ENCODE results near the gene PDK1.

The PDK1 gene

DNA sequence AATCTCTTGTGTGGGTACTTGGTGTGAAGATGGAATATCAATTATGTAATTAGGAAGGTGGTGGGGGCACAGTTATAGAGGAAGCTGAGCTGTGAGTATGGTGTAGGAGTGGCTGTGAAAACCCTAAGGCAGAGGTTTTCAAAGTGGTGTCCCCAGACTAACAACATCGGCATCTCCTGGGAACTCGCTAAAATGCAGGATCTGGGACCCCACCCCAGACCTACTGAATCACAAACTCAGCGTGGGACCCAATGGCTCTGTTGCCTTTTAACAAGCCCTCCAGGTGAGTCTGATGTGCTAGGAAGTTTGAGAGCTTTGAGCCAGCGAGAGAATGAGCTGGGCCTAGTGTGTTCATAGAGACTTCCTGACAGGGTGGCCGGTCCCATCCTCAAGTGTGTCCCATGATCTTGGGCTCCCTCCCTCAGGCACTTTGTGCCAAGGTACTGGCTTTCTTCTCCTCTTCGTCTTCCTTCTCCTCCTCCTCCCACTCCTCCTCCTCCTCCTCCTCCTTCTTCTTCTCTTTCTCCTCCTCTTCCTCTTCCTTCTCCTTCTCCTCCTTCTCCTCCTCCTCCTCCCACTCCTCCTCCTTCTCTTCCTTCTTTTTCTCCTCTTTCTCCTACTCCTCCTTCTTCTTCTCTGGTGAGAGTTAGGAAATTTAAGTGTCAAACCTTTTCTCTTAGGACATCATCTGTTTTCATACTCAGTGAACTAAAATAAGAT is 86.6 kb downstream of the PDK1 start:
- Histone ChIP-seq H3K4me3 (no peak overlapping the region), H3K36me3 (no peaks in the 10 kb centered on the region), H3K27ac (no peak overlapping the region), H3K4me1 (no peaks in the 10 kb centered on the region), H3K27me3 (no peaks in the 10 kb centered on the region), H3K9me3 (no peaks in the 10 kb centered on the region)
- TF ChIP-seq, protein P1, sequence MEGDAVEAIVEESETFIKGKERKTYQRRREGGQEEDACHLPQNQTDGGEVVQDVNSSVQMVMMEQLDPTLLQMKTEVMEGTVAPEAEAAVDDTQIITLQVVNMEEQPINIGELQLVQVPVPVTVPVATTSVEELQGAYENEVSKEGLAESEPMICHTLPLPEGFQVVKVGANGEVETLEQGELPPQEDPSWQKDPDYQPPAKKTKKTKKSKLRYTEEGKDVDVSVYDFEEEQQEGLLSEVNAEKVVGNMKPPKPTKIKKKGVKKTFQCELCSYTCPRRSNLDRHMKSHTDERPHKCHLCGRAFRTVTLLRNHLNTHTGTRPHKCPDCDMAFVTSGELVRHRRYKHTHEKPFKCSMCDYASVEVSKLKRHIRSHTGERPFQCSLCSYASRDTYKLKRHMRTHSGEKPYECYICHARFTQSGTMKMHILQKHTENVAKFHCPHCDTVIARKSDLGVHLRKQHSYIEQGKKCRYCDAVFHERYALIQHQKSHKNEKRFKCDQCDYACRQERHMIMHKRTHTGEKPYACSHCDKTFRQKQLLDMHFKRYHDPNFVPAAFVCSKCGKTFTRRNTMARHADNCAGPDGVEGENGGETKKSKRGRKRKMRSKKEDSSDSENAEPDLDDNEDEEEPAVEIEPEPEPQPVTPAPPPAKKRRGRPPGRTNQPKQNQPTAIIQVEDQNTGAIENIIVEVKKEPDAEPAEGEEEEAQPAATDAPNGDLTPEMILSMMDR (IDR thresholded peaks at IDR 0.05) = no peak
- intact Hi-C loops (cut with DNase I; ENCODE audit: low total_unique reads) = no loop called here
- no peak for DNase-seq

DNA sequence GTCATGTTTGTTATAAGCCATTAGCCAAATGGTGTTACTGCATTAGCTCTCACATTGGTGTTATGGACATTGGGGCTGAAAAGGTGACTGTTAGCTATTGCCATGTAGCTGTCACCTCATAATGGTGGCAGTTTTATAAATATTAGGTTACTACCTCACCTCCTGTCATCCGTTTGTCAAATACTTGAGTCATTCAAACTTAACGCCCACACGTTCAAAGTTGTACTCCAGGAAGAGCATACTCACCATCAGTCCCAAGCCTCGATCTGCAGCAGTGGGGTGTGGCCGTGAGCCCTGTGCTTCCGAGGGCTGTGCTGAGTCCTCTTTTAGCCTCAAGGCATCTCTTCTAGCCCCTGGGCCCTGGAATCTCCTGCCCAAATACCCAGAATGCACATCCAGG is 87.3 kb downstream of the PDK1 start:
- no peak for DNase-seq
- TF ChIP-seq, protein P1 (IDR thresholded peaks at IDR 0.05) = no peak
- intact Hi-C loops (cut with DNase I; ENCODE audit: low total_unique reads) = no loop called here

DNA sequence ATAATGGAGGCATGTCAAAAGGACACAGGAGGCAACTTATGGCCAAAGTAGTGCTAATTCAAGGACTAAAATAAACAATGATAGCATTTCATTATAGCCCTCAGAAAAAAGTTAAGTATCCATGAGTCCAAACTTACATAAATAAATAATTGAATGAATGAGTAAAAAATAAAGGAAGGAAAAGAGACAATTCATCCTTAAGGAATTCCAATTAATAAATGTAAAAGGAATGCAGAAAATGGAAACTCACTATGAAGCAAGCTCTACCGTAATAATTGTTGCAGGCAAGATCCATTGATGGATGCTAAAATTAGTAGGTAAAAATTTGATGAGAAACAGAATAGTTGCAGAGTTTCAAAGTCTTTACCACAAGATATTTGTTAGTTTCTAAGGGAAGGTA is 91.5 kb downstream of the PDK1 start:
- H3K36me3 ChIP-seq = no peaks in the 10 kb centered on the region
- TF ChIP-seq, protein P1 (IDR thresholded peaks at IDR 0.05) = no peak
- H3K4me1 ChIP-seq = no peaks in the 10 kb centered on the region
- H3K27ac ChIP-seq = no peak overlapping the region
- no peak overlapping the region for H3K4me3 ChIP-seq
- no peak for DNase-seq
- H3K9me3 ChIP-seq = peaks cover 0 to 10% (median 8%) of the 10 kb centered on the region in 3 donors
- intact Hi-C loops (cut with DNase I; ENCODE audit: low total_unique reads) = no loop called here
- no peaks in the 10 kb centered on the region for H3K27me3 ChIP-seq

More for the DNA sequence above, 87.3 kb downstream of the PDK1 start:
- Histone ChIP-seq H3K36me3 (no peaks in the 10 kb centered on the region), H3K4me1 (no peaks in the 10 kb centered on the region), H3K27me3 (no peaks in the 10 kb centered on the region), H3K27ac (no peak overlapping the region), H3K9me3 (no peaks in the 10 kb centered on the region), H3K4me3 (no peak overlapping the region)

DNA sequence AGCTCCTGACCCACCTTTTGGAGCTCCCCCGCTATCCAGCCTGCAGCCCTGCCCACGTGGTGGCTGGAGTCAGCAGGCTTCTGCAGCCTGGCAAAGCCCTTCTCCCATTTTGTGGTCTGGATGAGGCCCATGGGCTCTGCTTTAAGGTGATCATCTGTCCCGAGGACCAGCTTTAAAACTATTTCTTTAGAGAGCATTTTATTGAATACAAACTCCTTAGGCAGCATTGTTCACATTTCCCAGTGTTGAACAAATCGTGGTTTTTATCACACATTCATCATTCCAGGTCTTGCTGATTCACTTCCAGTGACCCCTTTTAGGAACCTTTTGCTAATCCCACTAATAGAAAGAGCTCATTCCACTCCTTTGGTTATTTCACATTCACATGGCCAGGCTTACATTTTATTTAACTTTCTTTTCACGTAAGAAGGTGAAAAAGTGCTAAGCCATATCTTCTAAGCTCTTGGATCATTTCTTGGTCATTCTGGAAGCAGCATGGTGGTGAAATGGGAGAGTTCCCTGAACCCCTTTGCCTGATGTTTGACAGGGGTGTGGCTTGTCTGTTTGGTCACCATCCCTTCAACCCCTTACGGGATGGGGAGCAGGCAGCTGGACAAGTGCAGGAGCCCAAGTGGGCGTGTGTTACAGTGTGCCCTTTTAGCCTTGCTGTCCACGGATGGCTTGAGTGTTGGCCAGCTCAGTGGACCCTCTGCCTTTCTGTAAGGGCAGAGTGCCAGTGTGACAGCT is 99.4 kb downstream of the PDK1 start:
- intact Hi-C loops (cut with DNase I; ENCODE audit: low total_unique reads) = no loop called here
- Histone ChIP-seq H3K4me1 (no peaks in the 10 kb centered on the region), H3K27ac (no peak overlapping the region), H3K27me3 (no peaks in the 10 kb centered on the region), H3K9me3 (peaks cover 0 to 11% (median 5%) of the 10 kb centered on the region in 3 donors), H3K36me3 (no peaks in the 10 kb centered on the region), H3K4me3 (no peak overlapping the region)
- no peak for DNase-seq
- TF ChIP-seq, protein P1 (IDR thresholded peaks at IDR 0.05) = no peak

DNA sequence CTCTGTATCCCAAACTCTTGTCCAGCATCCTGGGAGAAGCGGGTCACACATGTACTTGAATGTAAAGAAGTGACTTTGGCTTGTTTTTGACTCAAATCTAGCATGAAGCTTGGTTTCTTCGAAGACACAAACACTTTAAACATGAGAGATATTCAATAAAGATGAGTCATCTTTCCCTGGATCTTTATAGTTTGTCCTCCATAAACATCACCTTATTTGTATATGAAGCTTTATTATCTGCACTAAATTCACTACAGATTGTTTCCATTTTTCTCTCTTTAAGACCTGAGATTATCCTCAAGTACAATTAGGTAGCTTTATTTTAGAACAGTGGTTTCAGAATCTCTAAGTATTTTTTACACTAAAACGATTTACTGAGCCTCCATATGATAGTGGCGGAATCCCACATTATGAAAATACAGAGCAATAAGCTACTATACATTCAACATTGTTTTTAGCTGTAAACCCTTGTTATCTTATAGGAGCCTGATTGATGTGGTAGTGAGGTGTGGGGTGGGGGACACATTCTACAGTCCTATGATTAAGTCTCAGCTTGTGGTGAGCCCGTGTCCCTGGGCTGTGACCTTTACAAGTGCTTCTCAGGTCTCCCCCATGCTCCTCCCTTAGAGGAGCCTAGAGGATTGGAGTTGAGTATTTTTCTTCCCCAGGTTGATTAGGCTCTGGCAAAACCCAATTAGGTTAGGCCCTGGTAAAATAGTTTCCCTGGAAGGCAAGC is 100.1 kb downstream of the PDK1 start:
- no peak overlapping the region for H3K4me3 ChIP-seq
- DNase-seq = no peak
- H3K27me3 ChIP-seq = no peaks in the 10 kb centered on the region
- H3K36me3 ChIP-seq = no peaks in the 10 kb centered on the region
- peaks cover 0 to 11% (median 5%) of the 10 kb centered on the region in 3 donors for H3K9me3 ChIP-seq
- intact Hi-C loops (cut with DNase I; ENCODE audit: low total_unique reads) = no loop called here
- H3K27ac ChIP-seq = no peak overlapping the region
- TF ChIP-seq, protein P1 (IDR thresholded peaks at IDR 0.05) = no peak
- H3K4me1 ChIP-seq = no peaks in the 10 kb centered on the region
